ENCODE measurements around the gene TM9SF4. TPM values are rescaled to one million over a fixed set of nuclear protein-coding genes. Genes with fewer than 3 reads are reported as not detected.

TM9SF4 gene
- total RNA-seq, 2 donors from 2014 or later, result 77.2 to 84.8 TPM

DNA sequence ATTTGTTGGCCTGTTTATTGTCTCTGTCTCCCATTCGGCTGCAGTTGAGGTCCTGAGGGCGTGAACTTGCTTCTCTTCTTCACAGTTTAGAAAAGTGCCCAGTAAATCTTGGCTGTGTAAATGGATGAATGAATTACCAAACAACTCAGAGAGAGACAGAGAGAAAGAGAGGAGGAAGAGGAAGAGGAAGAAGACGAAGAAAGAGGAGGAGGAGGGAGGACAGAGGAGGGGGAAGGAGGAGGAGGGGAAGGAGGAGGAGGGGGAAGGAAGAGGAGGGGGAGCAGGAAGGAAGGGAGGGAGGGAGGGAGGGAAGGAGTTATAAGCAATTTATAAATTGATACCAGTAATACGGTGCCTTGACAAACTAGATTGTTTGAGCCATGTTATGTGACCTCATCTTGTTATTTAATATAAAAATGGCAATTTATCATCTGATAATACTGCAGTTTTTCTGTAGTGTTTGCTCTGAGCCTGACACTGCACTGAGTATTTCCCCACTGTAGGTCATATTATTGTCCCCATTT lies 38.8 kb upstream of the TM9SF4 start:
- TF ChIP-seq, protein P1, sequence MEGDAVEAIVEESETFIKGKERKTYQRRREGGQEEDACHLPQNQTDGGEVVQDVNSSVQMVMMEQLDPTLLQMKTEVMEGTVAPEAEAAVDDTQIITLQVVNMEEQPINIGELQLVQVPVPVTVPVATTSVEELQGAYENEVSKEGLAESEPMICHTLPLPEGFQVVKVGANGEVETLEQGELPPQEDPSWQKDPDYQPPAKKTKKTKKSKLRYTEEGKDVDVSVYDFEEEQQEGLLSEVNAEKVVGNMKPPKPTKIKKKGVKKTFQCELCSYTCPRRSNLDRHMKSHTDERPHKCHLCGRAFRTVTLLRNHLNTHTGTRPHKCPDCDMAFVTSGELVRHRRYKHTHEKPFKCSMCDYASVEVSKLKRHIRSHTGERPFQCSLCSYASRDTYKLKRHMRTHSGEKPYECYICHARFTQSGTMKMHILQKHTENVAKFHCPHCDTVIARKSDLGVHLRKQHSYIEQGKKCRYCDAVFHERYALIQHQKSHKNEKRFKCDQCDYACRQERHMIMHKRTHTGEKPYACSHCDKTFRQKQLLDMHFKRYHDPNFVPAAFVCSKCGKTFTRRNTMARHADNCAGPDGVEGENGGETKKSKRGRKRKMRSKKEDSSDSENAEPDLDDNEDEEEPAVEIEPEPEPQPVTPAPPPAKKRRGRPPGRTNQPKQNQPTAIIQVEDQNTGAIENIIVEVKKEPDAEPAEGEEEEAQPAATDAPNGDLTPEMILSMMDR (conservative IDR thresholded peaks at IDR 0.05), result no peak
- no peaks in the 10 kb centered on the region for H3K9me3 ChIP-seq (ENCODE audit: control insufficient read depth, low read length)
- no peak overlapping the region for H3K4me3 Mint-ChIP-seq
- peaks cover 15% of the 10 kb centered on the region for H3K27me3 Mint-ChIP-seq (ENCODE audit: insufficient read depth)
- no peak overlapping the region for H3K27ac ChIP-seq (ENCODE audit: low read depth, low read length)
- H3K27ac Mint-ChIP-seq, result no peak overlapping the region
- 70 to 83% methylated on average over 3 to 4 of the region's 4 CpGs for WGBS, 2 experiments (ENCODE audit: insufficient coverage in 1 of 2, insufficient read length in 1 of 2)
- no peaks in the 10 kb centered on the region for H3K36me3 ChIP-seq (ENCODE audit: control insufficient read depth, insufficient read depth, low read length)
- H3K4me1 ChIP-seq (ENCODE audit: control insufficient read depth, insufficient read depth, low read length), result no peaks in the 10 kb centered on the region
- no peaks in the 10 kb centered on the region for H3K27me3 ChIP-seq (ENCODE audit: control insufficient read depth, insufficient read depth, low read length, poor library complexity, severe bottlenecking)
- H3K4me3 ChIP-seq (ENCODE audit: low read length), result no peak overlapping the region
- DNase-seq, result no peak
- H3K9ac ChIP-seq (ENCODE audit: extremely low read depth, low read length, poor library complexity, severe bottlenecking), result no peak overlapping the region
- H3K9me3 Mint-ChIP-seq, result no peaks in the 10 kb centered on the region
- H3K4me1 Mint-ChIP-seq, result no peaks in the 10 kb centered on the region
- H3K36me3 Mint-ChIP-seq (ENCODE audit: low read depth), result no peaks in the 10 kb centered on the region

DNA sequence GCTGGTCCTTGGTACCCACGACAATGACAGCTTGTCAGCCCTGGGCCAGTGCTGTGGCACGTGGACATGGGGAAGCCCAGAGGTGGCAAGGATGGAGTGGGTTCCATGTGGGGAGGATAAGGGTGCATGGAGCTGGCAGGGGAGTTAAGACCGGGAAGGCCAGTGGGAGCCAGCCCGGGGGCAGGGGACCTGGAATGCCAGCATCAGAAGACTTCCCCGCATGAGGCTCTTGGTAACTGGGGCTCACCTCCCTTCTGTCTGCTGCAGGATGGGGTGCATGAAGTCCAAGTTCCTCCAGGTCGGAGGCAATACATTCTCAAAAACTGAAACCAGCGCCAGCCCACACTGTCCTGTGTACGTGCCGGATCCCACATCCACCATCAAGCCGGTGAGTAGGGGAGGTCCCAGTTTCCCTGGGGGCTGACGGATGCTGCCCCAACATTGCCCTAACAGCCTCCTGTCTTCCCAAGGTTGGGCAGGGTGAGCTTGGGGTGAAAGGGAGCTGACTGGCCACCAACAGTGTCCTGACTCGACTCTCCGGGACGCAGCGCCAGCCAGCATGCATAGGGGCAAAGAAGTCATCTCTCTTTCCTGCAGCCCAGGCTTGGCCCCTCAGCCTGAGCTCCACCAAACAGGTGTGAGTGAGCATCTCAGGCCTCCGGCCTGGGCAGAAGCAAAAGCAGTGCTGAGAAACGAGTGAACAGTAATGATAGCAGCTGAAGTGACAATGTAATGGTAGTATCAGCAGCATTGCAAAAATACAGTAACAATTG lies 37.9 kb upstream of the TM9SF4 start:
- Histone ChIP-seq H3K9ac (ENCODE audit: extremely low read depth, low read length, poor library complexity, severe bottlenecking) (no peak overlapping the region), H3K27ac (ENCODE audit: low read depth, low read length) (no peak overlapping the region), H3K36me3 (ENCODE audit: control insufficient read depth, insufficient read depth, low read length) (no peaks in the 10 kb centered on the region), H3K9me3 (ENCODE audit: control insufficient read depth, low read length) (no peaks in the 10 kb centered on the region), H3K4me1 (ENCODE audit: control insufficient read depth, insufficient read depth, low read length) (no peaks in the 10 kb centered on the region), H3K27me3 (ENCODE audit: control insufficient read depth, insufficient read depth, low read length, poor library complexity, severe bottlenecking) (no peaks in the 10 kb centered on the region), H3K4me3 (ENCODE audit: low read length) (no peak overlapping the region)
- Mint-ChIP-seq H3K9me3 (no peaks in the 10 kb centered on the region), H3K27ac (no peak overlapping the region), H3K27me3 (ENCODE audit: insufficient read depth) (peaks cover 19% of the 10 kb centered on the region), H3K36me3 (ENCODE audit: low read depth) (no peaks in the 10 kb centered on the region), H3K4me1 (no peaks in the 10 kb centered on the region), H3K4me3 (no peak overlapping the region)
- DNase-seq, result no peak
- TF ChIP-seq, protein P1 (conservative IDR thresholded peaks at IDR 0.05), result no peak
- 87 to 95% methylated on average over 8 to 17 of the region's 17 CpGs for WGBS, 2 experiments (ENCODE audit: insufficient coverage in 1 of 2, insufficient read length in 1 of 2)

DNA sequence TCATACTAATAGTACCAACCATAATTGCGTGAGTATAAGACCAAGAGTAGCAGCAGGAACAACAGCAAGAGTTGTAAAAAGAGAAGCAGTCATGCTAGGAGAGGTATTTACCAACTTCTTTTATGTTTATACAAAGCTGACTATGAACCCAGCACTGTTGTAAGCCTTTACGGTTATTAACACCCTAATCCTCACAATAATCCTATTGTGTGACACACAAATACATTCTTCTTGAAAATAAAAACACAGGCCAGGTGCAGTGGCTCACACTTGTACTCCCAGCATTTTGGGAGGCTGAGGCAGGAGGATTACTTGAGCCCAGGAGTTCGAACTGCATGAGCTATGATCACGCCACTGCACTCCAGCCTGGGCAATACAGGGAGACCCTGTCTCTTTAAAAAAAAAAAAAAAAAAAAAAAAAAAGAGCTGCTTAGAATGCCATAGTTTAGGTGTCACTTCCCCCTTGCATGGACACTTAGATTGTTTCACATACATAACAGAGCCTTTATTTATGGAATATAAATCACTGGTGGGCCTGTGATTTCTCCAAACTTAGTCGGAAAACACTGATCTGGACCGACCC lies 37.3 kb upstream of the TM9SF4 start:
- WGBS, 2 experiments (ENCODE audit: insufficient coverage in 1 of 2, insufficient read length in 1 of 2), result 88 to 100% methylated on average over 4 to 6 of the region's 6 CpGs
- Histone ChIP-seq H3K36me3 (ENCODE audit: control insufficient read depth, insufficient read depth, low read length) (no peaks in the 10 kb centered on the region), H3K27me3 (ENCODE audit: control insufficient read depth, insufficient read depth, low read length, poor library complexity, severe bottlenecking) (no peaks in the 10 kb centered on the region), H3K4me1 (ENCODE audit: control insufficient read depth, insufficient read depth, low read length) (no peaks in the 10 kb centered on the region), H3K9me3 (ENCODE audit: control insufficient read depth, low read length) (no peaks in the 10 kb centered on the region), H3K9ac (ENCODE audit: extremely low read depth, low read length, poor library complexity, severe bottlenecking) (no peak overlapping the region), H3K27ac (ENCODE audit: low read depth, low read length) (no peak overlapping the region), H3K4me3 (ENCODE audit: low read length) (no peak overlapping the region)
- Mint-ChIP-seq H3K4me1 (no peaks in the 10 kb centered on the region), H3K27ac (no peak overlapping the region), H3K27me3 (ENCODE audit: insufficient read depth) (peaks cover 20% of the 10 kb centered on the region), H3K36me3 (ENCODE audit: low read depth) (no peaks in the 10 kb centered on the region), H3K4me3 (no peak overlapping the region), H3K9me3 (no peaks in the 10 kb centered on the region)
- TF ChIP-seq, protein P1 (conservative IDR thresholded peaks at IDR 0.05), result no peak
- no peak for DNase-seq

Data from endodermal cell (in vitro differentiated cells).